Measurements from ENCODE around the gene SNRNP200. TPM values are rescaled to one million over a fixed set of nuclear protein-coding genes. Genes with fewer than 3 reads are reported as not detected.

SNRNP200 gene
- 100 to 1,000 TPM; 175 to 178 TPM for total RNA-seq

- DNase-seq (peak; percentile 94), ATAC-seq (peak; percentile 96)
- CTCF ChIA-PET = interaction anchor here (1.1 to 3.2 kb wide), 4 partner anchors 11 to 38 kb away, joined by 3 to 19 read pairs (median 8); partner anchors contain the start of gene CIAO1
- Mint-ChIP-seq H3K9me3 (no peaks in the 10 kb centered on the region), H3K4me1 (ENCODE audit: low read depth) (peaks cover 48% of the 10 kb centered on the region), H3K27me3 (no peaks in the 10 kb centered on the region), H3K36me3 (ENCODE audit: low read depth) (peaks cover 51% of the 10 kb centered on the region), H3K27ac (peak within 1 kb of the TSS; percentile 99), H3K4me3 (peak within 1 kb of the TSS; percentile 100)
- POLR2A ChIA-PET = interaction anchor here (0.6 to 6.0 kb wide), 20 partner anchors 8 to 236 kb away, joined by 3 to 119 read pairs (median 4); partner anchors contain the start of genes ITPRIPL1 and NCAPH
- intact Hi-C loops (cut with micrococcal nuclease) = loop anchor here (5.0 kb wide), 1 partner anchor 37 kb away; no protein-coding TSS in a partner anchor
- no peak for TF ChIP-seq CTCF (IDR thresholded peaks at IDR 0.05)
These were observed at the start of gene SNRNP200 for GRCh38 chr2:96305091-96305978. TSS of gene SNRNP200 (minus strand) at chr2:96305546. CDS start at chr2:96305437, 109 bp downstream.

- Mint-ChIP-seq H3K36me3 (ENCODE audit: low read depth) (peaks cover 62% of the 10 kb centered on the region), H3K4me1 (ENCODE audit: low read depth) (no peaks in the 10 kb centered on the region), H3K27ac (no peak overlapping the region), H3K4me3 (no peak overlapping the region), H3K27me3 (no peaks in the 10 kb centered on the region), H3K9me3 (no peaks in the 10 kb centered on the region)
- no peak for TF ChIP-seq CTCF (IDR thresholded peaks at IDR 0.05)
- ChIA-PET POLR2A (interaction anchor here (2.0 kb wide), 1 partner anchor 9 kb away, joined by 6 read pairs; no protein-coding TSS in a partner anchor), CTCF (no interaction called here)
- DNase-seq (no peak), ATAC-seq (no peak)
- intact Hi-C loops (cut with micrococcal nuclease) = no loop called here
These were observed 49.1 kb upstream of the SNRNP200 start for GRCh38 chr2:96354492-96354891.

- no peak overlapping the region for H3K27ac Mint-ChIP-seq
- ATAC-seq (no peak), DNase-seq (no peak)
- H3K36me3 Mint-ChIP-seq (ENCODE audit: low read depth) = peaks cover 61% of the 10 kb centered on the region
- POLR2A ChIA-PET = no interaction called here
- H3K9me3 Mint-ChIP-seq = no peaks in the 10 kb centered on the region
- no peaks in the 10 kb centered on the region for H3K27me3 Mint-ChIP-seq
- CTCF ChIA-PET = no interaction called here
- H3K4me1 Mint-ChIP-seq (ENCODE audit: low read depth) = no peaks in the 10 kb centered on the region
- TF ChIP-seq CTCF (IDR thresholded peaks at IDR 0.05) = no peak
- H3K4me3 Mint-ChIP-seq = no peak overlapping the region
- intact Hi-C loops (cut with micrococcal nuclease) = no loop called here
These were observed 48.3 kb upstream of the SNRNP200 start for GRCh38 chr2:96353606-96354101.

- ChIA-PET POLR2A (no interaction called here), CTCF (interaction anchor here (0.8 kb wide), 1 partner anchor 258 kb away, joined by 3 read pairs; no protein-coding TSS in a partner anchor)
These were observed 47.8 kb upstream of the SNRNP200 start for GRCh38 chr2:96353032-96353561.

More at GRCh38 chr2:96353032-96353561, 47.8 kb upstream of the SNRNP200 start:
- Mint-ChIP-seq H3K27ac (no peak overlapping the region), H3K36me3 (ENCODE audit: low read depth) (peaks cover 59% of the 10 kb centered on the region), H3K9me3 (no peaks in the 10 kb centered on the region), H3K27me3 (no peaks in the 10 kb centered on the region), H3K4me1 (ENCODE audit: low read depth) (no peaks in the 10 kb centered on the region), H3K4me3 (no peak overlapping the region)
- TF ChIP-seq CTCF (IDR thresholded peaks at IDR 0.05) = no peak
- ATAC-seq (no peak), DNase-seq (no peak)
- intact Hi-C loops (cut with micrococcal nuclease) = no loop called here
